NCI-H1694 treated with DMSO at 0.1 percent for 48 hours (cell line): ENCODE data around the gene TTK.

ENCODE experiments used
- DNase-seq: peaks from one replicate; lab custom pipeline; 2025; lab: John Stamatoyannopoulos, UW

The TTK gene

DNA sequence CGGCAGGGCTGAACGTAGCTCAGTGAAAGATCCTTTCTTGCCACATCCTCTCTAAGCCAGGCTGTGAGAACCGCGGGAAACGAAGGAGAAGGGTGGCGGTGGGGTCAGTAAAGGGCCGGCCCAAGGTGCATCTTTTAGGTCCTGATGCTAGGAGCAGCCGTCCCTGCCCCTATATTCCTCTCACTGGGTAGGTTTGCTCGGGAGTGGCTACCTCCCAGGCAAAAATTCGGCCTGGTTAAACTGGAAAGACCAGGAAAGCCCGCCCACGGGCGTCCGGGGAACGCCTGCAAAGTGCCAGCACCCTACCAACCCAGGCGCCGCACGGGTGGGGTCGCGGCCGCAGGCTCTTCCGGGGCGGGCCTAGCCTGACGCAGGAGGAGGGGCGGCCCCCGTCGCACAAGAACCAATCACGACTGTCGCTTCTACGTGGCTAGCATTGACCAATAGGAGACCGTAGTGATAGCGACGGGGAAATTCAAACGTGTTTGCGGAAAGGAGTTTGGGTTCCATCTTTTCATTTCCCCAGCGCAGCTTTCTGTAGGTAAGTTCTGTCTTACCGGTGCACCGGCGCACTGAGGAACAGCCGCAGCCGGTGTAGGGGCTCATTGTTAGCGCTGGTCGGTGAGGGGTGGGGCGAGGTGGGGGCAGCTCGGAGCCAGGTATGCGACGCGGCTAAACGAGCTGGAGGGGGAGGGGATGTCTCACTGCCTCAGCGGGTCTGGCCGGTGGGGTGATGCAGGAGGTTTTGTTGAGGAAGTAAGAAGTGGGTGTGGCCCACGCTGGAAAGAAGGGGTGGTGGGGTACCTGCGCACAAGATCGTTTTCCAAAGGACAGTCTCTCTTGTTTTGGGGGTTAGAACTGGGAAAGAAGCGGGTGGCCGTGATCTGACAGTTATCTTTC is at the start of gene TTK:
TSS of gene TTK (plus strand) at position 477 of the 900 bp plus-strand sequence. CDS start 1,195 bp downstream, outside the sequence.
- peak; percentile 92 for DNase-seq

DNA sequence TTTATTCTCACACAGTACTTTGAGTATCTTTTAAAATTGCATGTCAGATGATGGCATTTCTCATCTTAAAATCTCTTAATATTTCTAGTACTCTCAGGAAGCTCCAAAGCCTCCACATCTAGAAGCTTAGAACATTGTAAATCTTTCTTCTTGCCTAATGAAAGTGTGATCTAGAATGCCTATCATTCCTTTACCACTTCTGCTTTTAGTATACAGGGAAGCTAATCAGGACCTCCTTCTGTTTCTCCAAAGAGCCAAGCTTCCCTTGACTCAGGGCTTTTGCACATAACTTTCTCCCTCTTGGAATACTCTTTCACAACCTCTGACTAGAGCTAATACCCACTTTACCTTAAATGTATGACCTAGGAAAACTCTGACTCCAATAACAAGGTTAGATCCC is 49.6 kb upstream of the TTK start:
- DNase-seq, result no peak

- DNase-seq, result no peak
These were observed 39.8 kb upstream of the TTK start for GRCh38 chr6:79964607-79965081.

DNA sequence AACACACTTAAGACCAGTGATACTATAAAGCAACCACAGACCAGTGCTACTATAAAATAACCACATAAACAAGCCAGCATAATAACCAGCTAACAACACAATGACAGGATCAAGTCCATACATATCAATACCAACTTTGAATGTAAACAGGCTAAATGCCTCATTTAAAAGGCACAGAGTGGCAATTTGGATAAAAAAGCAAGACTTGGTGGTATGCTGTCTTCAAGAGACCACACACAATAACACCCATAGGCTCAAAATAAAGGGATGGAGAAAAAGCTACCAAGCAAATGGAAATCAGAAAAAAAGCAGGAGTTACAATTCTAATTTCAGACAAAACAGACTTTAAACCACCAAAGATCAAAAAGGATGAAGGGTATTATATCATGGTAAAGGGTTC is 37.3 kb upstream of the TTK start:
- no peak for DNase-seq

GRCh38 chr6:79969784-79970183 is 34.7 kb upstream of the TTK start:
- DNase-seq, result no peak

DNA sequence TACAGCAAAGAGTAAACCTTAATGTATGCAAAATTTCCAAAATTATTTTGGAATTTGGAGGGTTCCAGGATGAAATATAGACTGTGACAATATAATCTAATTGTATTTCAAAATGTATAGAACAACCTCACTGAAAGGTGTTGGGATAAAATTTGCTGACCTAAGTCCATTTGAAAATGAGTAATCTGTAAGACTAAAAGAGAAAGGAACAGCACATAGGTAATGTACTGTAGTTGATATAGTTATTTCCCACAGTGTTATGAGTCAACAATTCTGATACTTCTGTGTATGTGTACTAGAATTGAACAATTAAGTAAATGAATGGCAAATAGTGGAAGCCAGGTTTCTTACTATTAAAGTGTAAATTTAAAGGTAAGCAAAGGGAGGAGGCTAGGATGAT is 33.3 kb upstream of the TTK start:
- no peak for DNase-seq

DNA sequence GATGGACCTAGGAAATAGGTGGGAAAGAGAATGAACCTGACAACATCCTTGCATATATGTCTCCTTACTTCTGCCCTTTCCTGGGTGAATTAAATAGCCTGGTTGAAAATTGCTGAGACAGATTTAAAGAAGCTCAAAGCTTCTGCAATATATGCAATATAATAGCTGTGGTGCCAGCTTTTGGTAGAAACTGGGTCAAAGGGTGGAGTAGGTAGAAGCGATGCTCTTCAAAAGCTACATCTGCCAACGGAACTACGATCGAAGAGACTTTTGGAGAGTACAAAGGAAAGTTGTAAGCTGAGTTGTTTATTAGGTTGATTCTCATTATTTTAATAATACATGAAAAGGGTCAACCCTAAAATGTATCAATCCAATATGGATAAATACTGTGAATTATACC is 22.8 kb upstream of the TTK start:
- no peak for DNase-seq

GRCh38 chr6:79984261-79984660 is 20.2 kb upstream of the TTK start:
- no peak for DNase-seq

- no peak for DNase-seq
These were observed 19.3 kb upstream of the TTK start for GRCh38 chr6:79985128-79985527.

DNA sequence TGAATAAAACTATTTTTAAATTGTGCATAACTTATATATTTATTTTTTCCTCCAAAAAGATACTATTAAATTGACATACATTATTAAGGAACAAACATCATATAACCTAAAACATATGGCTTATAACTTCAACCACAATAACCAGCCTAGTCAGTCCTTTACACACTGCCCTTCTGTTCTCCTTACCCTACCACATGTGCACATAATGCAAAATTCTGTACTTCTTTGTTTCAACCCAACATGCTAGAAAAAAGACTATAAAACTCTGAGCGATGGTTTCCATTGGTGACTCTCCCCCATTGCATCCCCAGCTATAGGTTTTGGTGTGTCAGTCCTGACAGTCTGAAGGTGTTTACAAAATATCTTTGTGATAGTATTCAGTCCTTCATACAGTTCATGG is 14.8 kb upstream of the TTK start:
- DNase-seq, result no peak

DNA sequence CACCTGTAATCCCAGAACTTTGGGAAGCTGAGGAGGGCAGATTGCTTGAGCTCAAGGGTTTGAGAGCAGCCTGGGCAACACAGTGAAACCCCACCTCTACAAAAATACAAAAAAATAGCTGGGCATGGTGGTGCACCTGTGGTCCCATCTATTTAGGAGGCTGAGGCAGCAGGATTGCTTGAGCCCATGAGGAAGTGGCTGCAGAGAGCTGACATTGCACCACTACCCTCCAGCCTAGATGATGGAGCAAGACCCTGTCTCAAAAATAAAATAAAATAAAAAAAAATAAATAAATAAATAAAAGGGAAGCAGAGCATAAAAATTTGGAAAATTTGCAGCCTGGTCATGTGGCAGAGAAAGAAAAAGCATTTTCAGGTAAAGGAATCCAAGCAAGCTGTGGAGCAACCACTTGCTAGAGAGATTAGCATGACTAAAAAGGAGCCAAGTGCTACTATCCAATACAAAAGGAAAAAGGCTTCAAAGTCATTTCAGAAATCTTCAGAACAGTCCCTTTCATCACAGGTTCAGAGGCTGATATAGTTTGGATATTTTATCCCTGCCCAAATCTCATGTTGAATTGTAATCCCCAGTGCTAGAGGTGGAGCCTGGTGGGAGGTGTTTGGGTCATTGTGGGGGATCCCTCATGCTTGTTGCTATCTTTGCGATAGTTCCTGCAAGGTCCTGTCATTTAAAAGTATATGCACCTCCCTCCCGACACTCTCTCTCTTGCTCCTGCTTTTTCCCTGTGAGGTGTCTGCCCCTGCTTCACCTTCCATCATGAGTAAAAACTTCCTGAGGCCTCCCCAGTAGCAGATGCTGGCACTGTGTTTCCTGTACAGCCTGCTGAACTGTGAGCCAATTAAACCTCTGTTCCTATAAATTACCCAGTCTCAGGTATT is 11.2 kb upstream of the TTK start:
- no peak for DNase-seq

DNA sequence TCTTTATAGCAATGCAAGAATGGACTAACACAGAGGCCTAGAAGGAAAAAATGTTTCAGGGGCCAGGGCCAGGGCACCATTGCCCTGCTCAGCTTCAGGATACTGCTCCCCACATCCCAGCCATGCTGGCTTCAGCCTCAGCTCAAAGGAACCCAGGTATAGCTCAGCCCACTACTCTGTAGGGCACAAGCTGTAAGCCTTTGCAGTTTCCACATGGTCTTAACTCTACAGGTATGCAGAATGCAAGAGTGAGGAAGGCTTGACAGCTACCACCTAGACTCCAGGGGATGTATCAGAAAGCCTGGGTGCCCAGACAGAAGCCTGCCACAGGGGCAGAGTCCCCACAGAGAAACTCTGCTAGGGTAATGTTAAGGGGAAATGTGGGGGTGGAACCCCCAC is 10.5 kb upstream of the TTK start:
- DNase-seq, result no peak

DNA sequence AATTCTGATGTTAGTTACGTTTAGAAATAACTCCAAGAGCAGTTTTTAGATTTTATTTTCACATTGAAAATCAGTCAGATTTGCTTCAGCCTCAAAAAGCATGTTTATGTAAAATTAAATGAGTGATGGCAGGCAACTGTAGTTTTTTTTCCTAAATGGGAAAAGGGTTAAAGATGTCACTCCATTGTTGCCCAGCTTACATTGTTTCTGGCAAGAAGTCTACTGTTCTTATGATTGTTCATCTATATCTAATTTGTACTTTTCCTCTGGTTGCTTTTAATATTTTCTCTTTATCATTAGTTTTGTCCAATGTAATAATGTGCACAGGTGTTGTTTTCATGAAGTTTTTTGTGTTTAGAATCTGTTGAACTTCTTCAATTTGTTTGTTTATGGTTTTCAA is 6.7 kb upstream of the TTK start:
- DNase-seq, result no peak

- no peak for DNase-seq
These were observed 3.1 kb upstream of the TTK start for GRCh38 chr6:80001337-80001736.

DNA sequence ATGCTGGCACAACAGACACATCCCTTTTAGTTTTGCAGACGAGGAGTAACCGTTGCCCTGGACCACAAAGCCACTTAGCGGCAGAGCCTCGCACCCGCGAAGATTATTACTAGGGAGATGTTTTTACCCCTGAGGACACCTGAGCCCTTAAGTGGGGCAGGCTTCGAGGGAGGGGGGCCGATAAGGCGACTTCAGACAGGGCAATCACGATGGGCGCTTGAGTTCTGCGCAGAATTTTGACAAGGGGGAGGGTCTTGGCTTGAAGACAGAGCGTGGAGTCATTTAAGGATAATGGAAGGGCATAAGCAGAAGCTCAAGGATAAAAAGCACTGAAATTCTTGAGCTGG is 650 bp upstream of the TTK start:
- DNase-seq, result peak; percentile 63

DNA sequence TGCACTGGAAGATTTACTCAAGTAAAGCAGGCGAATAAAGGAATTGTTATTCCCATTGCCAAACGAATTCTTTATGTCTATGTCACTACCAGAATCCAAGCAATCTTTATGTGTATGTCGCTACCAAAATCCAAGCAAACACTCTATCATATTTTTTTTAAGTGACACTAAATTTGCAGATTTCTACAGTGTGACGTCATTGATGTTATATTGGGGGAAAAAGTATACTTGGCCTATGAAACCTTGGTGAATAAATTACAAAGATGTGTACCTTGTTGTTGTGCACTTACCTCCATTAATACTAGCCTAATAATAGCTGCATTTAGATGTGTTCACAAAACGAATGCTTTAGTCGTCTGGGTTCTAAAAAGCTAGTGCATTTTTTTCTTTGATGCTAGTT is 957 bp downstream of the TTK start:
- no peak for DNase-seq

DNA sequence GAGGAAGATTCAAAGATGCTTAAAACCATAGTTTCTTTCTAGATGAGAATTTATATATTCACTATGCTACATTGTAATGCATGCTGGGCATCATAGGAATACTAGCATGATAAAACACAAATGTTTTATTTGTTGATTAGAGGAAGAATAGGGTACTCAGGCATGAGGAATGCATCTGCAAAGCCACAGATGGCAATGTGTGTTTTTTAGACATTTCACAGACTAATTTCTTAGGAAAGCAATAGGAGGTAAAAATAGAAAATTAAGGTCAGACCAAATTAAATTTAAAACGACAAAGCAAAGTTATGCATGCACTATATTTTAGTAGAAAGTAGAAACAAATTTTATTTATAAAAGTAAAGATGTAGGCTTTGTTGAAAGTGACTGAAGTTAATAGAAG is 2.1 kb downstream of the TTK start:
- DNase-seq, result no peak

GRCh38 chr6:80009531-80009930 is 5.1 kb downstream of the TTK start:
- no peak for DNase-seq

DNA sequence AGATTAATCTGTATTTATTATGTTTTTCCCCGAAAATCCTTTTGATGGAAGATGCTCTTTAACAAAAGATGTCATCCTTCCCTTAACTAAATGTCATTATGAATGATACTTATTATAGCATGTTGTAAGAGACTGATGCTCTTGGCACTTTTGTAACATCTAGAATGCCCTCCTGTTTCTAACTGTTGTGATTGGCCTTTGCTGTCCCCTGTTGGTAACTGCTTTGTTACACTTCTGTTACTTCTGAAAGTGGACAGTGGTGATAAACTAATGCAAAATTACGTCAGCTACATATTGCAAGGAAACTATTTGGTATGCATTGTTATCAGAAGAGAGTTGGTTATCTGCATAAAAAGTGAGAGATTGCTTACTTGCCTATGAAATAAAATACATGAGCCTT is 5.8 kb downstream of the TTK start:
- DNase-seq, result no peak

GRCh38 chr6:80015839-80016435 is 11.5 kb downstream of the TTK start:
- no peak for DNase-seq

GRCh38 chr6:80020381-80021120 is 16.1 kb downstream of the TTK start:
- no peak for DNase-seq

DNA sequence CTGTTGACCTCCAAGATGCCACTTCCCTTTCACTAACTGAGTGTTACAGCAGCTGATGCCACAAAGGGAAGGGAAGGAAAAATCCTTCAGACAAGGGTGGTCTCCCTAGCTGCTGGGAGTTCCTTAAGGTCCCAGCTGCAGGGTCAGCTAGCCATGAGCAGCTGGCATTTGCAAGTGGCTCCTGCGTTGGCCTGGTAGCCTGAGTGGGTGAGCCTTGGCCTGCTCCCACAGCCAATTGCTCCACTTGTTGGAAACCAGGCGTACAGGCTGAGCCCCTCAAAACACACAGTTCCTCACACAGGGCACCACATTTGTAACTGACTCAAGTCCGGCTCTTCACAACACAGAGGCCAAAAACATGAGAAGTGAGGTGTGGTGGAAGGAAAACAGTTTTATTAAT is 16.7 kb downstream of the TTK start:
- no peak for DNase-seq
